Adrenal gland (tissue), 12 donors: ENCODE results near the gene PRR14L. TPM values are rescaled to one million over a fixed set of nuclear protein-coding genes. Genes with fewer than 3 reads are reported as not detected.
"Not testable (repeated sequence)": the region's sequence is repeated elsewhere in the genome, so short reads cannot be mapped to it uniquely, and the experiment has no call there.

Source experiments
- DNase-seq, 7 donors: peaks; one replicate each; pipeline ENCODE4 v3.0.0-alpha.2; 2019 to 2020
- H3K27ac ChIP-seq, 5 donors: fragments of 200-600 bp; sonication (generic) in 4 of 5; 1 replicate in 3 of 5; 2 replicates in 2 of 5; pipeline versions ENCODE4 v1.5.1 to v1.8.0; 2016 to 2020; ENCODE audit warnings: mild to moderate bottlenecking in 1 of 5
- H3K27me3 ChIP-seq: fragments of 200-600 bp; 2 replicates; pipeline ENCODE4 v1.8.0; 2021
- H3K36me3 ChIP-seq, 2 donors: fragments of 200-600 bp; replicated peaks in 1 of 2; 1 replicate in 1 of 2; 2 replicates in 1 of 2; pipeline versions ENCODE4 v1.5.1 to v1.8.0; 2018 to 2022
- H3K4me1 ChIP-seq, 2 donors: fragments of 200-600 bp; replicated peaks in 1 of 2; 1 replicate in 1 of 2; 2 replicates in 1 of 2; pipeline versions ENCODE4 v1.5.1 to v1.8.0; 2018 to 2021
- H3K4me3 ChIP-seq, 4 donors: fragments of 200-600 bp; sonication (generic) in 3 of 4; one replicate each; pipeline ENCODE4 v1.5.1; 2016 to 2018
- H3K9me3 ChIP-seq, 3 donors: fragments of 200-600 bp; sonication (generic) in 1 of 3; replicated peaks in 1 of 3; 1 replicate in 2 of 3; 2 replicates in 1 of 3; pipeline versions ENCODE4 v1.5.1 to v1.8.0; 2016 to 2021
- POLR2A ChIP-seq, 2 donors: fragments of 450-650 bp; IDR thresholded peaks; one replicate each; pipeline ENCODE4 v1.6.1; 2017; ENCODE audit warnings: antibody characterized with exemption in 2 of 2, mild to moderate bottlenecking in 2 of 2, moderate library complexity in 1 of 2
- WGBS, 4 donors: extraction: QIAGEN DNeasy Blood & Tissue Kit in 2 of 4; methylation state at CpG; one replicate each; pipeline versions ENCODE4 v1.1.5 to v1.1.7; 2013 to 2017; 5-methylcytosine and 5-hydroxymethylcytosine counted together
- intact Hi-C, 2 donors: fragments of 100-400 bp; cut with DNase I; formaldehyde crosslinking; loops; one replicate each; pipeline versions ENCODE4 v1.14.1 to v1.15.0; 2022 to 2023
- polyA plus RNA-seq, 3 donors: library from polyadenylated mRNA; stranded (reverse); fragments of 200-250 nt in 2 of 3; fragments of 350-450 nt in 1 of 3; fragmentation: Illumina TruSeq in 1 of 3; extraction: RNeasy Lipid Tissue Mini Kit (QIAGEN cat#74804) in 1 of 3; gene quantifications; one replicate each; pipeline ENCODE4 v1.2.3, GENCODE V29; 2013 to 2014
- total RNA-seq, 9 donors: library from RNA; depleted of rRNA in 4 of 9; stranded (reverse); fragments of >200 nt in 4 of 9; fragments of 120-200 nt in 1 of 9; fragmentation: NEBNext Ultra II Directional in 1 of 9; extraction: Animal tissue kit (Norgen Biotek cat#: 25700) in 1 of 9; gene quantifications; one replicate each; pipeline versions ENCODE4 v1.1.0 to v1.2.4, GENCODE V29; 2013 to 2023
- TF ChIP-seq, protein P1 (sequence below), 6 experiments: fragments of 450-650 bp in 4 of 6; fragments of 200-600 bp in 2 of 6; sonication (generic) in 1 of 6; IDR thresholded peaks; 1 replicate in 5 of 6; 2 replicates in 1 of 6; pipeline versions ENCODE4 v1.5.1 to v1.8.0; 2016 to 2021; ENCODE audit warnings: antibody characterized with exemption in 6 of 6, mild to moderate bottlenecking in 2 of 6, moderate library complexity in 1 of 6
- donor health status: healthy with polysubstance abuse.
- donor health status: Bipolar disorder and iron deficiency.
- donor health status: DM: yes; HTN: yes; CAD: no.
- donor health status: DM: no; HTN: no; CAD: no.
- donor health status: DM: no; HTN: no; CAD: no.
- donor health status: DM: yes; HTN: yes; CAD: no.

The PRR14L gene
- total and polyA plus RNA-seq, 12 donors = 6.8 to 53.6 (median 23.1) TPM

DNA sequence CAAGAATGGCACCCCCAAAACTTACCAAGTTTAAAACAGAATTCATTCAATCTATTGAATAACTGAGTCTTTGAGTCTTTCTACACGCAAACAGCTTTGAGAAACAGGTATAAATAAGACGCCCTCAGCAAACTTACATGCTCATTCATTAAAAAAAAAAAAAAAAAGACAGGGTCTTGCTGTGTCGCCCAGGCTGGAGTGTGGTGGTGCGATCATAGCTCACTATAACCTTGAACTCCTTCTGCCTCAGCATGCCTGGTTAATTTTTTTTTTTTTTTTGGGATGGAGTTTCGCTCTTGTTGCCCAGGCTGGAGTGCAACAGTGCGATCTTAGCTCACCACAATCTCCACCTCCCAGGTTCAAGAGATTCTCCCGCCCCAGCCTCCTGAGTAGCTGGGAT, 6.1 kb downstream of the PRR14L start:
- no peak overlapping the region for H3K4me3 ChIP-seq
- H3K27ac ChIP-seq = no peak overlapping the region
- peak in 1 of 7 donors; percentile 31 for DNase-seq
- TF ChIP-seq POLR2A (IDR thresholded peaks at IDR 0.05) = no peak
- TF ChIP-seq, protein P1, sequence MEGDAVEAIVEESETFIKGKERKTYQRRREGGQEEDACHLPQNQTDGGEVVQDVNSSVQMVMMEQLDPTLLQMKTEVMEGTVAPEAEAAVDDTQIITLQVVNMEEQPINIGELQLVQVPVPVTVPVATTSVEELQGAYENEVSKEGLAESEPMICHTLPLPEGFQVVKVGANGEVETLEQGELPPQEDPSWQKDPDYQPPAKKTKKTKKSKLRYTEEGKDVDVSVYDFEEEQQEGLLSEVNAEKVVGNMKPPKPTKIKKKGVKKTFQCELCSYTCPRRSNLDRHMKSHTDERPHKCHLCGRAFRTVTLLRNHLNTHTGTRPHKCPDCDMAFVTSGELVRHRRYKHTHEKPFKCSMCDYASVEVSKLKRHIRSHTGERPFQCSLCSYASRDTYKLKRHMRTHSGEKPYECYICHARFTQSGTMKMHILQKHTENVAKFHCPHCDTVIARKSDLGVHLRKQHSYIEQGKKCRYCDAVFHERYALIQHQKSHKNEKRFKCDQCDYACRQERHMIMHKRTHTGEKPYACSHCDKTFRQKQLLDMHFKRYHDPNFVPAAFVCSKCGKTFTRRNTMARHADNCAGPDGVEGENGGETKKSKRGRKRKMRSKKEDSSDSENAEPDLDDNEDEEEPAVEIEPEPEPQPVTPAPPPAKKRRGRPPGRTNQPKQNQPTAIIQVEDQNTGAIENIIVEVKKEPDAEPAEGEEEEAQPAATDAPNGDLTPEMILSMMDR (IDR thresholded peaks at IDR 0.05) = no peak
- intact Hi-C loops = loop anchor here in 1 of 2 donors (10.0 kb wide), 1 partner anchor 59 kb away; no protein-coding TSS in a partner anchor
- no peaks in the 10 kb centered on the region for H3K9me3 ChIP-seq
- H3K27me3 ChIP-seq = no peaks in the 10 kb centered on the region
- H3K4me1 ChIP-seq = peaks cover 22 to 29% of the 10 kb centered on the region in 2 donors
- H3K36me3 ChIP-seq = no peaks in the 10 kb centered on the region
- 72 to 85% (median 80%) methylated on average over 7 of the region's 7 CpGs for WGBS, 4 donors

DNA sequence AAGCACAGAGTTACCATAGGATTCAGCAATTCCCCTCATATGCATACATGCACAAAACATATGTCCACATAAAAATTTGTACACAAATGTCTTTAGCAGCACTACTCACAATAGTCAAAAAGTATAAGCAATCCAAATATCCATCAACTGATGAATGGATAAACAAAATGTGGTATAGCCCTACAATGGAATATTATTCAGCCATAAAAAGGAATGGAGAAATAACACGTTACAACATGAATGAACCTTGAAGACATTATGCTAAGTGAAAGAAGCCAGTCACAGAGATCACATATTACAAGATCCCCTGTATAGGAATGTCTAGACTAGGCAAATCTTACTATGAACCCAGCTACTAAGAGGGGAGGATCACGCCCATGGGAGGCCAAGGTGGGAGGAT, 7.2 kb downstream of the PRR14L start:
- peaks cover 22 to 26% of the 10 kb centered on the region in 2 donors for H3K4me1 ChIP-seq
- no peak overlapping the region for H3K4me3 ChIP-seq
- H3K9me3 ChIP-seq = no peaks in the 10 kb centered on the region
- 97 to 100% (median 98%) methylated on average over 2 of the region's 2 CpGs for WGBS, 4 donors
- H3K36me3 ChIP-seq = no peaks in the 10 kb centered on the region
- TF ChIP-seq, protein P1 (IDR thresholded peaks at IDR 0.05) = no peak
- no peak for TF ChIP-seq POLR2A (IDR thresholded peaks at IDR 0.05)
- no peak for DNase-seq
- peak overlapping the region in 1 of 5 donors; percentile 41 for H3K27ac ChIP-seq
- H3K27me3 ChIP-seq = no peaks in the 10 kb centered on the region
- intact Hi-C loops = loop anchor here in 1 of 2 donors (10.0 kb wide), 1 partner anchor 58 kb away; no protein-coding TSS in a partner anchor

GRCh38 chr22:31742115-31742514, 7.8 kb downstream of the PRR14L start:
- no peaks in the 10 kb centered on the region for H3K9me3 ChIP-seq
- 42 to 61% (median 54%) methylated on average over 3 of the region's 3 CpGs for WGBS, 4 donors
- peaks cover 22 to 24% of the 10 kb centered on the region in 2 donors for H3K4me1 ChIP-seq
- no peak for TF ChIP-seq POLR2A (IDR thresholded peaks at IDR 0.05)
- TF ChIP-seq, protein P1 (IDR thresholded peaks at IDR 0.05) = no peak
- DNase-seq = no peak
- peak overlapping the region in 1 of 5 donors; percentile 32 for H3K27ac ChIP-seq
- H3K4me3 ChIP-seq = no peak overlapping the region
- H3K27me3 ChIP-seq = no peaks in the 10 kb centered on the region
- H3K36me3 ChIP-seq = peaks cover 0 to 3% of the 10 kb centered on the region in 2 donors
- intact Hi-C loops = loop anchor here in 1 of 2 donors (10.0 kb wide), 1 partner anchor 57 kb away; no protein-coding TSS in a partner anchor

GRCh38 chr22:31740314-31740713, 9.6 kb downstream of the PRR14L start:
- not testable (repeated sequence) for H3K9me3 ChIP-seq, H3K4me3 ChIP-seq, H3K36me3 ChIP-seq, H3K27me3 ChIP-seq
- intact Hi-C loops = loop anchor here in 1 of 2 donors (10.0 kb wide), 1 partner anchor 56 kb away; no protein-coding TSS in a partner anchor
- H3K4me1 ChIP-seq = peaks cover 22 to 24% of the 10 kb centered on the region in 2 donors
- peak overlapping the region in 4 of 5 donors; percentile 43 to 82 (median 63) for H3K27ac ChIP-seq
- peak in 3 of 7 donors; percentile 3 to 50 (median 25) for DNase-seq
- WGBS, 4 donors = 56 to 67% (median 59%) methylated on average over 7 of the region's 7 CpGs

- TF ChIP-seq, protein P1 (IDR thresholded peaks at IDR 0.05) = no peak
- no peak for TF ChIP-seq POLR2A (IDR thresholded peaks at IDR 0.05)
- H3K4me3 ChIP-seq = no peak overlapping the region
- H3K36me3 ChIP-seq = peaks cover 0 to 7% of the 10 kb centered on the region in 2 donors
- DNase-seq = peak; percentile 29 to 77 (median 75)
- H3K27me3 ChIP-seq = no peaks in the 10 kb centered on the region
- intact Hi-C loops = loop anchor here in 1 of 2 donors (10.0 kb wide), 1 partner anchor 55 kb away; no protein-coding TSS in a partner anchor
- 14 to 39% (median 24%) methylated on average over 2 of the region's 2 CpGs for WGBS, 4 donors
- H3K4me1 ChIP-seq = peaks cover 22 to 25% of the 10 kb centered on the region in 2 donors
- no peaks in the 10 kb centered on the region for H3K9me3 ChIP-seq
- H3K27ac ChIP-seq = peak overlapping the region in 4 of 5 donors; percentile 55 to 82 (median 63)
Observed at GRCh38 chr22:31739795-31740201, 10.1 kb downstream of the PRR14L start.
